HepG2 (cell line): ENCODE data around the gene ATP6V0A1. TPM values are rescaled to one million over a fixed set of nuclear protein-coding genes. Genes with fewer than 3 reads are reported as not detected.

Experiments used
- ATAD3A ChIP-seq: sonication (generic); formaldehyde crosslinking; IDR thresholded peaks from 2 replicates; pipeline ENCODE4 v1.4.0; 2020; ENCODE audit warnings: missing genetic modification reagents
- CAMTA2 ChIP-seq: sonication (generic); formaldehyde crosslinking; IDR thresholded peaks from 2 replicates; pipeline ENCODE4 v1.4.0; 2020; ENCODE audit warnings: mild to moderate bottlenecking, missing genetic modification reagents, borderline replicate concordance
- MTF1 ChIP-seq: sonication (generic); formaldehyde crosslinking; IDR thresholded peaks from 2 replicates; pipeline ENCODE4 v1.5.0; 2020; ENCODE audit warnings: missing genetic modification reagents
- NR3C1 ChIP-seq: sonication (generic); formaldehyde crosslinking; IDR thresholded peaks from 2 replicates; pipeline ENCODE4 v1.4.0; 2020; ENCODE audit warnings: missing genetic modification reagents
- SALL1 ChIP-seq: sonication (generic); formaldehyde crosslinking; IDR thresholded peaks from 2 replicates; pipeline ENCODE4 v1.8.0; 2022; ENCODE audit warnings: mild to moderate bottlenecking, missing genetic modification reagents
- SOX6 ChIP-seq, 2 experiments: fragments of 450-650 bp in 1 of 2; sonication (generic) in 1 of 2; formaldehyde crosslinking in 1 of 2; IDR thresholded peaks; 2 replicates each; pipeline versions ENCODE4 v1.4.0 to v1.6.1; 2017 to 2020; ENCODE audit warnings: antibody characterized with exemption in 1 of 2, mild to moderate bottlenecking in 1 of 2, missing genetic modification reagents in 1 of 2
- XBP1 ChIP-seq: sonication (generic); formaldehyde crosslinking; IDR thresholded peaks from 2 replicates; pipeline ENCODE4 v1.5.0; 2020; ENCODE audit warnings: missing genetic modification reagents
- ZNF468 ChIP-seq: sonication (generic); formaldehyde crosslinking; IDR thresholded peaks from 2 replicates; pipeline ENCODE4 v1.8.0; 2022; ENCODE audit warnings: mild to moderate bottlenecking, moderate library complexity, missing genetic modification reagents
- polyA plus RNA-seq, 8 experiments: library from polyadenylated mRNA; depleted of rRNA in 3 of 8; stranded (reverse) in 7 of 8; unstranded in 1 of 8; fragments of >200 nt; fragmentation: Illumina TruSeq in 4 of 8; extraction: Trizol in 4 of 8; gene quantifications; 2 replicates each; pipeline versions ENCODE4 v1.2.1 to v1.2.3, GENCODE V29; 2011 to 2016; ENCODE audit warnings: low read depth in 4 of 8, missing spikeins in 1 of 8, mixed read lengths in 1 of 8; ENCODE audit not compliant: insufficient read depth in 1 of 8
- total RNA-seq, 5 experiments: library from RNA; depleted of rRNA; stranded (reverse); fragments of >200 nt; fragmentation: Illumina TruSeq; extraction: Trizol; gene quantifications; 2 replicates each; pipeline ENCODE4 v1.2.3, GENCODE V29; 2016; ENCODE audit warnings: low read depth in 1 of 5
- TF ChIP-seq, protein P1 (sequence below): sonication (generic); formaldehyde crosslinking; IDR thresholded peaks from 2 replicates; pipeline ENCODE4 v1.5.0; 2020; ENCODE audit warnings: mild to moderate bottlenecking, low read depth, missing genetic modification reagents, borderline replicate concordance
- TF ChIP-seq, protein P2 (sequence below): IDR thresholded peaks from 2 replicates; pipeline ENCODE4 v1.6.1; 2016; ENCODE audit warnings: missing biosample characterization, missing genetic modification reagents, low read depth
- TF ChIP-seq, protein P3 (sequence below): sonication (generic); formaldehyde crosslinking; IDR thresholded peaks from 2 replicates; pipeline ENCODE4 v1.4.0; 2020; ENCODE audit warnings: mild to moderate bottlenecking, missing genetic modification reagents, borderline replicate concordance
- TF ChIP-seq, protein P4 (sequence below): sonication (generic); formaldehyde crosslinking; IDR thresholded peaks from 2 replicates; pipeline ENCODE4 v1.5.1; 2020; ENCODE audit warnings: missing genetic modification reagents, mild to moderate bottlenecking, borderline replicate concordance
- TF ChIP-seq, protein P5 (sequence below): sonication (generic); formaldehyde crosslinking; IDR thresholded peaks from 2 replicates; pipeline ENCODE4 v1.9.0; 2022; ENCODE audit warnings: low read depth, missing genetic modification reagents
- TF ChIP-seq, protein P6 (sequence below): IDR thresholded peaks from 2 replicates; pipeline ENCODE4 v1.6.1; 2016; ENCODE audit warnings: mild to moderate bottlenecking, missing biosample characterization, missing genetic modification reagents
- TF ChIP-seq, protein P7 (sequence below): sonication (generic); formaldehyde crosslinking; IDR thresholded peaks from 2 replicates; pipeline ENCODE4 v1.5.1; 2020; ENCODE audit warnings: mild to moderate bottlenecking, missing genetic modification reagents, moderate library complexity

ATP6V0A1 gene
- total and polyA plus RNA-seq, 2 of the 13 experiments (the other 11 are each of a cell fraction or from before 2014, with no cell fraction given), result 27.9 to 54.1 TPM

DNA sequence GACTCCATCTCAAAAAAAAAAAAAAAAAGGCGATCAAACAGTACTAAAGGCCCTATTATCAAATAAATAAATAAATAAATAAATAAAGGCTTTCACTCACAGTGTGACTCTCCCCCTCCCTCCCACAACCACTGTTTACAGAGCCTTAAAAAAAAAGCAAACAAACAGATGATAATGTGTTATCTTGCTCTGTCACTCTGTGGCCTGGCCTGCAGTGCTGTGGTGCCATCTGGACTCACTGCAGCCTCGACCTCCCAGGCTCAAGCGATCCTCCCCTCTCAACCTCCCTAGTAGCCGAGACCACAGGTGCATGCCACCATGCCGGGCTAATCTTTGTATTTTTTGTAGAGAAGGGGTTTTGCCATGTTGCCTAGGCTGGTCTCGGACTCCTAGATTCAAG is 69.3 kb downstream of the ATP6V0A1 start (continued):
- TF ChIP-seq MTF1 (no peak), SALL1 (CRISPR knock-in tag) (peak; percentile 31; the same call in 1 of the 2 replicates), ZNF468 (CRISPR knock-in tag) (no peak), ATAD3A (CRISPR knock-in tag) (no peak), CAMTA2 (no peak), XBP1 (CRISPR knock-in tag) (no peak), SOX6 (IDR thresholded peaks at IDR 0.05) (no peak), SOX6 (CRISPR knock-in tag; IDR thresholded peaks at IDR 0.05) (0 out of 2 replicates have a peak, but pooled peaks have one; percentile 6), NR3C1 (CRISPR knock-in tag) (no peak)
- TF ChIP-seq, protein P1, sequence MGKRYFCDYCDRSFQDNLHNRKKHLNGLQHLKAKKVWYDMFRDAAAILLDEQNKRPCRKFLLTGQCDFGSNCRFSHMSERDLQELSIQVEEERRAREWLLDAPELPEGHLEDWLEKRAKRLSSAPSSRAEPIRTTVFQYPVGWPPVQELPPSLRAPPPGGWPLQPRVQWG, result no peak
- TF ChIP-seq, protein P2, sequence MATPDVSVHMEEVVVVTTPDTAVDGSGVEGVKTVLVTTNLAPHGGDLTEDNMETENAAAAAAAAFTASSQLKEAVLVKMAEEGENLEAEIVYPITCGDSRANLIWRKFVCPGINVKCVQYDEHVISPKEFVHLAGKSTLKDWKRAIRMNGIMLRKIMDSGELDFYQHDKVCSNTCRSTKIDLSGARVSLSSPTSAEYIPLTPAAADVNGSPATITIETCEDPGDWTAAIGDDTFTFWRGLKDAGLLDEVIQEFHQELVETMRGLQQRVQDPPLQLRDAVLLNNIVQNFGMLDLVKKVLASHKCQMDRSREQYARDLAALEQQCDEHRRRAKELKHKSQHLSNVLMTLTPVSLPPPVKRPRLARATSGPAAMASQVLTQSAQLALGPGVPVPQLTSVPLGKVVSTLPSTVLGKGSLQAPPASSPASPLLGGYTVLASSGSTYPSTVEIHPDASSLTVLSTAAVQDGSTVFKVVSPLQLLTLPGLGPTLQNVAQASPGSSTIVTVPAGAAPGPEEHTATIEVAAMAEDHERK (CRISPR knock-in tag), result no peak
- TF ChIP-seq, protein P3, sequence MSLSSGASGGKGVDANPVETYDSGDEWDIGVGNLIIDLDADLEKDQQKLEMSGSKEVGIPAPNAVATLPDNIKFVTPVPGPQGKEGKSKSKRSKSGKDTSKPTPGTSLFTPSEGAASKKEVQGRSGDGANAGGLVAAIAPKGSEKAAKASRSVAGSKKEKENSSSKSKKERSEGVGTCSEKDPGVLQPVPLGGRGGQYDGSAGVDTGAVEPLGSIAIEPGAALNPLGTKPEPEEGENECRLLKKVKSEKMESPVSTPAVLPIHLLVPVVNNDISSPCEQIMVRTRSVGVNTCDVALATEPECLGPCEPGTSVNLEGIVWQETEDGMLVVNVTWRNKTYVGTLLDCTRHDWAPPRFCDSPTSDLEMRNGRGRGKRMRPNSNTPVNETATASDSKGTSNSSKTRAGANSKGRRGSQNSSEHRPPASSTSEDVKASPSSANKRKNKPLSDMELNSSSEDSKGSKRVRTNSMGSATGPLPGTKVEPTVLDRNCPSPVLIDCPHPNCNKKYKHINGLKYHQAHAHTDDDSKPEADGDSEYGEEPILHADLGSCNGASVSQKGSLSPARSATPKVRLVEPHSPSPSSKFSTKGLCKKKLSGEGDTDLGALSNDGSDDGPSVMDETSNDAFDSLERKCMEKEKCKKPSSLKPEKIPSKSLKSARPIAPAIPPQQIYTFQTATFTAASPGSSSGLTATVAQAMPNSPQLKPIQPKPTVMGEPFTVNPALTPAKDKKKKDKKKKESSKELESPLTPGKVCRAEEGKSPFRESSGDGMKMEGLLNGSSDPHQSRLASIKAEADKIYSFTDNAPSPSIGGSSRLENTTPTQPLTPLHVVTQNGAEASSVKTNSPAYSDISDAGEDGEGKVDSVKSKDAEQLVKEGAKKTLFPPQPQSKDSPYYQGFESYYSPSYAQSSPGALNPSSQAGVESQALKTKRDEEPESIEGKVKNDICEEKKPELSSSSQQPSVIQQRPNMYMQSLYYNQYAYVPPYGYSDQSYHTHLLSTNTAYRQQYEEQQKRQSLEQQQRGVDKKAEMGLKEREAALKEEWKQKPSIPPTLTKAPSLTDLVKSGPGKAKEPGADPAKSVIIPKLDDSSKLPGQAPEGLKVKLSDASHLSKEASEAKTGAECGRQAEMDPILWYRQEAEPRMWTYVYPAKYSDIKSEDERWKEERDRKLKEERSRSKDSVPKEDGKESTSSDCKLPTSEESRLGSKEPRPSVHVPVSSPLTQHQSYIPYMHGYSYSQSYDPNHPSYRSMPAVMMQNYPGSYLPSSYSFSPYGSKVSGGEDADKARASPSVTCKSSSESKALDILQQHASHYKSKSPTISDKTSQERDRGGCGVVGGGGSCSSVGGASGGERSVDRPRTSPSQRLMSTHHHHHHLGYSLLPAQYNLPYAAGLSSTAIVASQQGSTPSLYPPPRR, result 0 out of 2 replicates have a peak, but pooled peaks have one; percentile 29
- TF ChIP-seq, protein P4, sequence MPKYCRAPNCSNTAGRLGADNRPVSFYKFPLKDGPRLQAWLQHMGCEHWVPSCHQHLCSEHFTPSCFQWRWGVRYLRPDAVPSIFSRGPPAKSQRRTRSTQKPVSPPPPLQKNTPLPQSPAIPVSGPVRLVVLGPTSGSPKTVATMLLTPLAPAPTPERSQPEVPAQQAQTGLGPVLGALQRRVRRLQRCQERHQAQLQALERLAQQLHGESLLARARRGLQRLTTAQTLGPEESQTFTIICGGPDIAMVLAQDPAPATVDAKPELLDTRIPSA (CRISPR knock-in tag), result no peak
- TF ChIP-seq, protein P5, sequence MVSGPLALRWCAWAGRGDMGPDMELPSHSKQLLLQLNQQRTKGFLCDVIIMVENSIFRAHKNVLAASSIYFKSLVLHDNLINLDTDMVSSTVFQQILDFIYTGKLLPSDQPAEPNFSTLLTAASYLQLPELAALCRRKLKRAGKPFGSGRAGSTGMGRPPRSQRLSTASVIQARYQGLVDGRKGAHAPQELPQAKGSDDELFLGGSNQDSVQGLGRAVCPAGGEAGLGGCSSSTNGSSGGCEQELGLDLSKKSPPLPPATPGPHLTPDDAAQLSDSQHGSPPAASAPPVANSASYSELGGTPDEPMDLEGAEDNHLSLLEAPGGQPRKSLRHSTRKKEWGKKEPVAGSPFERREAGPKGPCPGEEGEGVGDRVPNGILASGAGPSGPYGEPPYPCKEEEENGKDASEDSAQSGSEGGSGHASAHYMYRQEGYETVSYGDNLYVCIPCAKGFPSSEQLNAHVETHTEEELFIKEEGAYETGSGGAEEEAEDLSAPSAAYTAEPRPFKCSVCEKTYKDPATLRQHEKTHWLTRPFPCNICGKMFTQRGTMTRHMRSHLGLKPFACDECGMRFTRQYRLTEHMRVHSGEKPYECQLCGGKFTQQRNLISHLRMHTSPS, result peak; percentile 40; the same call in 1 of the 2 replicates
- TF ChIP-seq, protein P6, sequence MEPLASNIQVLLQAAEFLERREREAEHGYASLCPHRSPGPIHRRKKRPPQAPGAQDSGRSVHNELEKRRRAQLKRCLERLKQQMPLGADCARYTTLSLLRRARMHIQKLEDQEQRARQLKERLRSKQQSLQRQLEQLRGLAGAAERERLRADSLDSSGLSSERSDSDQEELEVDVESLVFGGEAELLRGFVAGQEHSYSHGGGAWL (CRISPR knock-in tag), result no peak
- TF ChIP-seq, protein P7, sequence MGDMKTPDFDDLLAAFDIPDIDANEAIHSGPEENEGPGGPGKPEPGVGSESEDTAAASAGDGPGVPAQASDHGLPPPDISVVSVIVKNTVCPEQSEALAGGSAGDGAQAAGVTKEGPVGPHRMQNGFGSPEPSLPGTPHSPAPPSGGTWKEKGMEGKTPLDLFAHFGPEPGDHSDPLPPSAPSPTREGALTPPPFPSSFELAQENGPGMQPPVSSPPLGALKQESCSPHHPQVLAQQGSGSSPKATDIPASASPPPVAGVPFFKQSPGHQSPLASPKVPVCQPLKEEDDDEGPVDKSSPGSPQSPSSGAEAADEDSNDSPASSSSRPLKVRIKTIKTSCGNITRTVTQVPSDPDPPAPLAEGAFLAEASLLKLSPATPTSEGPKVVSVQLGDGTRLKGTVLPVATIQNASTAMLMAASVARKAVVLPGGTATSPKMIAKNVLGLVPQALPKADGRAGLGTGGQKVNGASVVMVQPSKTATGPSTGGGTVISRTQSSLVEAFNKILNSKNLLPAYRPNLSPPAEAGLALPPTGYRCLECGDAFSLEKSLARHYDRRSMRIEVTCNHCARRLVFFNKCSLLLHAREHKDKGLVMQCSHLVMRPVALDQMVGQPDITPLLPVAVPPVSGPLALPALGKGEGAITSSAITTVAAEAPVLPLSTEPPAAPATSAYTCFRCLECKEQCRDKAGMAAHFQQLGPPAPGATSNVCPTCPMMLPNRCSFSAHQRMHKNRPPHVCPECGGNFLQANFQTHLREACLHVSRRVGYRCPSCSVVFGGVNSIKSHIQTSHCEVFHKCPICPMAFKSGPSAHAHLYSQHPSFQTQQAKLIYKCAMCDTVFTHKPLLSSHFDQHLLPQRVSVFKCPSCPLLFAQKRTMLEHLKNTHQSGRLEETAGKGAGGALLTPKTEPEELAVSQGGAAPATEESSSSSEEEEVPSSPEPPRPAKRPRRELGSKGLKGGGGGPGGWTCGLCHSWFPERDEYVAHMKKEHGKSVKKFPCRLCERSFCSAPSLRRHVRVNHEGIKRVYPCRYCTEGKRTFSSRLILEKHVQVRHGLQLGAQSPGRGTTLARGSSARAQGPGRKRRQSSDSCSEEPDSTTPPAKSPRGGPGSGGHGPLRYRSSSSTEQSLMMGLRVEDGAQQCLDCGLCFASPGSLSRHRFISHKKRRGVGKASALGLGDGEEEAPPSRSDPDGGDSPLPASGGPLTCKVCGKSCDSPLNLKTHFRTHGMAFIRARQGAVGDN (CRISPR knock-in tag), result peak; percentile 11; the same call in 1 of the 2 replicates
